ENCODE data around the gene FGF14.

The FGF14 gene

DNA sequence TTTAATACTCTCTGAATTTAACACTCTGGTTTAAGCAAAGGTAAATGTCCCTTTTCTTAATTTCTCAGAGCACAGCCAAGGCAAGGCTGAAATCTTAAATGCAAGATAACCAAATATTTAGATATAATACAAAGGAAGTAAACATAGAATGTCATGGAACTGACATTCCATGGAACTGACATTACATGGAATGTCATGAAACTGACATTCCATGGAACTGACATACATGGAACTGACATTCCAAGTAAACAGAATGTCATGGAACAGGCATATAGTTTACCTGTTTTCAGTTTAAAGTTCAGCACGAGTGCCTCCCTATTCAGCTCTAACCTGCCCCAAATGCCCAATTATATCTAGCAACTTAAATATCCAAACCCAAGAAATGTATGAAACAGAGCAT lies 21.8 kb downstream of the FGF14 start:
- no peak overlapping the region for H3K27ac ChIP-seq
- in situ Hi-C loops (cut with HindIII; ENCODE audit: low pct_ligation_motif_present, low sequenced_read_pairs), result no loop called here
- TF ChIP-seq, protein P1, sequence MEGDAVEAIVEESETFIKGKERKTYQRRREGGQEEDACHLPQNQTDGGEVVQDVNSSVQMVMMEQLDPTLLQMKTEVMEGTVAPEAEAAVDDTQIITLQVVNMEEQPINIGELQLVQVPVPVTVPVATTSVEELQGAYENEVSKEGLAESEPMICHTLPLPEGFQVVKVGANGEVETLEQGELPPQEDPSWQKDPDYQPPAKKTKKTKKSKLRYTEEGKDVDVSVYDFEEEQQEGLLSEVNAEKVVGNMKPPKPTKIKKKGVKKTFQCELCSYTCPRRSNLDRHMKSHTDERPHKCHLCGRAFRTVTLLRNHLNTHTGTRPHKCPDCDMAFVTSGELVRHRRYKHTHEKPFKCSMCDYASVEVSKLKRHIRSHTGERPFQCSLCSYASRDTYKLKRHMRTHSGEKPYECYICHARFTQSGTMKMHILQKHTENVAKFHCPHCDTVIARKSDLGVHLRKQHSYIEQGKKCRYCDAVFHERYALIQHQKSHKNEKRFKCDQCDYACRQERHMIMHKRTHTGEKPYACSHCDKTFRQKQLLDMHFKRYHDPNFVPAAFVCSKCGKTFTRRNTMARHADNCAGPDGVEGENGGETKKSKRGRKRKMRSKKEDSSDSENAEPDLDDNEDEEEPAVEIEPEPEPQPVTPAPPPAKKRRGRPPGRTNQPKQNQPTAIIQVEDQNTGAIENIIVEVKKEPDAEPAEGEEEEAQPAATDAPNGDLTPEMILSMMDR (IDR thresholded peaks at IDR 0.05; ENCODE audit: low read depth, low read length, missing control alignments), result no peak
- H3K27me3 ChIP-seq (replicated peaks), result no peaks in the 10 kb centered on the region
- H3K4me3 ChIP-seq (ENCODE audit: low read depth, low read length), result no peak overlapping the region
- no peak for DNase-seq
- no peaks in the 10 kb centered on the region for H3K36me3 ChIP-seq (replicated peaks)

DNA sequence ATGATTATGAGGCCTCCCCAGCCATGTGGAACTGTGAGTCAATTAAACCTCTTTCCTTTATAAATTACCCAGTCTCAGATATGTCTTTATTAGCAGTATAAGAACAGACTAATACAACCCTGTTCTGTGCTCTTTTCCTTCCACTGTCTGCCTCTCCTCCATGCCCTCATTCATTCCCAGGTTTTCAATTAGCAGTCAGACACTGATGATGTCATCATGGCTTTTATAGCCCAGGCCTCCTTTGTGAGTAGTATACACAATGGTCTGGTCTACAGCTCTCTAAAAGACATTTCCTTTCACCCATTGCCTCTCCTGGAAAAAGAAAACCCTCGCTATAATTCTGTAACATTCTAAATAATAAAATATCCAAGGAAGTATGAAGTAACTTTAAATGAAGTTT lies 25.5 kb downstream of the FGF14 start:
- H3K4me3 ChIP-seq (ENCODE audit: low read depth, low read length), result no peak overlapping the region
- in situ Hi-C loops (cut with HindIII; ENCODE audit: low pct_ligation_motif_present, low sequenced_read_pairs), result no loop called here
- TF ChIP-seq, protein P1 (IDR thresholded peaks at IDR 0.05; ENCODE audit: low read depth, low read length, missing control alignments), result no peak
- H3K36me3 ChIP-seq (replicated peaks), result no peaks in the 10 kb centered on the region
- H3K27ac ChIP-seq, result no peak overlapping the region
- no peaks in the 10 kb centered on the region for H3K27me3 ChIP-seq (replicated peaks)
- DNase-seq, result no peak

DNA sequence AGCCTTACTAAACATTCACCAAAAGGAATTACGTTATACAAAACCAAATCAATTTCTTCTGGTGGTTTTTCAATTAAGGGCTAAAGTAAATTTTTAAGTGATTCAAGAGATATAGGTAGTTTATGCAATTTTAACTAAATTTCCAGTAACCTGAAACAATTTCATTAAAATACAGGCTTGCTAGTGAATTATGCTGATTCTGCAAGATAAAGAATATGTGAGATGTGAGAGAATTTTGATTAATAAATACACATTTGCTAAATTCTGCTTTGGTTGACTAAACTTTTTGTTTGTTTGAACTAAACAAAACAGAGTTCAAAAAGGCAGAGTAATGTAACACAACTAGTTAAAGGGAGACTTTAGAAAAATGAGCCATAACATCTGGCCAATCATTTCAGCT lies 27.1 kb downstream of the FGF14 start:
- TF ChIP-seq, protein P1 (IDR thresholded peaks at IDR 0.05; ENCODE audit: low read depth, low read length, missing control alignments), result no peak
- Histone ChIP-seq H3K27me3 (replicated peaks) (no peaks in the 10 kb centered on the region), H3K27ac (no peak overlapping the region), H3K4me3 (ENCODE audit: low read depth, low read length) (no peak overlapping the region), H3K36me3 (replicated peaks) (no peaks in the 10 kb centered on the region)
- in situ Hi-C loops (cut with HindIII; ENCODE audit: low pct_ligation_motif_present, low sequenced_read_pairs), result no loop called here
- no peak for DNase-seq

DNA sequence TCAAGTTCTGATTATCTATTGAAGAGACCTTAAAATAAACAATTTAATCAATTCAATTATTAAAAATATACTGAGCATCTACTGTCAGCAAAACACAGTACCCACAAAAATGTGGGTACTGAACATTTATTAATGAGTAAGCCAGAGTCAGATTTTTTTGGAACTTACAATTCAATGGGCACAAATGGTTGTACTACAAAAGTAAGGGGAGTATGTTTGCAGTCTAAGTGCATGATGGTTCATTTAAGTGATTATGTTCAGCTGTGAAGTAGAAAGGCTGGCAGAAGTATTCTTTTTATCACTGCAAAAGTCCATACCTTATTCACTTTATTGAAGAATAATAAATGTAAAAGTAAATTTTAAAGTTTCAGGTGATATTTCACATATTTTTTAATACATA lies 27.6 kb downstream of the FGF14 start:
- H3K27me3 ChIP-seq (replicated peaks), result no peaks in the 10 kb centered on the region
- no peak for DNase-seq
- TF ChIP-seq, protein P1 (IDR thresholded peaks at IDR 0.05; ENCODE audit: low read depth, low read length, missing control alignments), result no peak
- no peak overlapping the region for H3K4me3 ChIP-seq (ENCODE audit: low read depth, low read length)
- no peaks in the 10 kb centered on the region for H3K36me3 ChIP-seq (replicated peaks)
- in situ Hi-C loops (cut with HindIII; ENCODE audit: low pct_ligation_motif_present, low sequenced_read_pairs), result no loop called here
- no peak overlapping the region for H3K27ac ChIP-seq

DNA sequence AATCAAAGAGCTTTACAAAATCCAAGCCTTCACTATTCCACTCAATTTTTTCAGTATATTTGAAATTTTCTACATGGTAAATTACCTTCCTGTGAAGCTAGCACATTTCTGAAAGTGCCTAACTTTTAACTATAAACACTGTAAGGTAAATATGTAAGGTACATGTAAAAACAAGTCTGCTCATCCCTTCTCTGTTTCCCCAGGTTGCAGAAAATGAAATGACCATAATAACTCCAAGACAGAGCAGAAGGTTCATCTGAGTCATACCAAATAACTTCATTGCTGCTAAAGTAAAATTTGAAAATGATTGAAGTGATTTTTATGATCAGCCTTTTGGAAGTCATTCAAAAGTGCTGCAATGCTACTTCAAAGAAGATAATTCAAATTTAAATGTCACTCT lies 28.6 kb downstream of the FGF14 start:
- TF ChIP-seq, protein P1 (IDR thresholded peaks at IDR 0.05; ENCODE audit: low read depth, low read length, missing control alignments), result no peak
- no peak for DNase-seq
- Histone ChIP-seq H3K4me3 (ENCODE audit: low read depth, low read length) (no peak overlapping the region), H3K36me3 (replicated peaks) (no peaks in the 10 kb centered on the region), H3K27ac (no peak overlapping the region), H3K27me3 (replicated peaks) (no peaks in the 10 kb centered on the region)
- in situ Hi-C loops (cut with HindIII; ENCODE audit: low pct_ligation_motif_present, low sequenced_read_pairs), result no loop called here

DNA sequence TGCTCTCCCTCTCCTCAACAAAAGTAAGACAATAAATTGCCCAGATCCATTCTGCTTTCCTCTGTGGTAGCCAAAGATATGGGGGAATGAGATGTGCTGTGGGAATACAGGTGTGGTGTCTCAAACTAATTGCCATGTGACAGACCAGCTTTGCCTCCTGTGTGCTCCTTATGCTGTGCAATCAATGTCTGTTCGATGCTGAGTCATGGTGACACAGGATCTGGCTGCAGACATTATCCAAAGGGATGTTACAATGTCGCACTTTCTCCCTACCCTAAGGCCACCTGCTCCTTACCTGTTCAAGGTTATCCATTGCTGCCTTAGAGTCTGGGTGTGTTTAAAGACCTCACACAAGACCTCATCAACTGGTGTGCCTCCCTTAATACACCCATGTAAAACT lies 32.5 kb downstream of the FGF14 start:
- in situ Hi-C loops (cut with HindIII; ENCODE audit: low pct_ligation_motif_present, low sequenced_read_pairs), result no loop called here
- Histone ChIP-seq H3K27ac (no peak overlapping the region), H3K27me3 (replicated peaks) (no peaks in the 10 kb centered on the region), H3K36me3 (replicated peaks) (no peaks in the 10 kb centered on the region), H3K4me3 (ENCODE audit: low read depth, low read length) (no peak overlapping the region)
- no peak for DNase-seq
- TF ChIP-seq, protein P1 (IDR thresholded peaks at IDR 0.05; ENCODE audit: low read depth, low read length, missing control alignments), result no peak

All from brain microvascular endothelial cell (primary cell).